ENCODE data around the gene PACSIN1.
"Not testable (repeated sequence)": the region's sequence is repeated elsewhere in the genome, so short reads cannot be mapped to it uniquely, and the experiment has no call there.

The PACSIN1 gene

DNA sequence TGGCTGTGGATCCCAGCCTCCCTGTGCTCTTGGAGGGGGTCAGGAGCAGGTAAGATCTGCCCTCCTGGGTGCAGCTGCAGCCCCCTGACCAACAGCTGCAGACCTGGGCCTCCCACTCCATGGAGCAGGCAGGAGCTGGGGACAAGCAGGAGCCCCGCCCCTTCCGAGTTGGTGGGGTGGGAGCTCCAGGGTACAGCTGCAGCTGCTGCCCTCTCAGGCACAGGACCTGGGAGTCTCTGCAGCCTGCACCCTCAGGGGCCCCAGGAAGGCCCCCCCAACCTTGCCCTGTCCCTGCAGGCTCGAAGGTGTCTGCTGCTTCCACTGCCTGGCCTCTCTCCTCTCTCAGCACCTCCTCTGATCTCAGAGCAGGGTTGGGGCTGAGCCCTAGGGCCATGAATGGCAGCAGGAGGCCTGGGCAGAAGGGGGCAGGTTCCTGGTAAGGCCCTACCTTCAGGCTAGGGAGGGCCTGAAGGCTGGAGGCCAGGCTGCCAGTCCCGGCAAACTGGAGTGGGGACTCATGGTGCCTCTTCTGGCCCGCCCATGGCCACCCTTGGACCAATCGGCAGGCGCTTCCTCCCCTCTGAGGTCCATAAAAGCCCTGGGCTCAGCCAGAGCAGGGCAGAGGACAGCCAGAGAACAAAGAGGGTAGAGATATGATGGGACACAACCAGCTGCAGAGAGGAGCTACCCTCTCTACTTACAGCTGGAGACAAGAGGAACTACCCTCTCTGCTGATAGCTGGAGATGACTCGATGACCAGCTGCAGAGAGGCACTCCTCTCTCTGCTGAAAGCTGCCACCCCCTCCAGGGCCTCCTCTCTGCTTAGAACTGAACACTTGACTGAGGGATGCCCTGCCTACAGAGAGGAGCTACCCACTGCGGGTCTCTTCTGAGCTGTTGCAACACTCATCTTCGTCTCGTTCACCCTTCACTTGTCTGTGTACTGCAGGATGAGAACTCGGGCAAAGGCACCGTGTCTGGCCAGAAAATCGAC is 7.8 kb upstream of the PACSIN1 start:
- DNase-seq (ENCODE audit: low spot score), result peak; percentile 65

DNA sequence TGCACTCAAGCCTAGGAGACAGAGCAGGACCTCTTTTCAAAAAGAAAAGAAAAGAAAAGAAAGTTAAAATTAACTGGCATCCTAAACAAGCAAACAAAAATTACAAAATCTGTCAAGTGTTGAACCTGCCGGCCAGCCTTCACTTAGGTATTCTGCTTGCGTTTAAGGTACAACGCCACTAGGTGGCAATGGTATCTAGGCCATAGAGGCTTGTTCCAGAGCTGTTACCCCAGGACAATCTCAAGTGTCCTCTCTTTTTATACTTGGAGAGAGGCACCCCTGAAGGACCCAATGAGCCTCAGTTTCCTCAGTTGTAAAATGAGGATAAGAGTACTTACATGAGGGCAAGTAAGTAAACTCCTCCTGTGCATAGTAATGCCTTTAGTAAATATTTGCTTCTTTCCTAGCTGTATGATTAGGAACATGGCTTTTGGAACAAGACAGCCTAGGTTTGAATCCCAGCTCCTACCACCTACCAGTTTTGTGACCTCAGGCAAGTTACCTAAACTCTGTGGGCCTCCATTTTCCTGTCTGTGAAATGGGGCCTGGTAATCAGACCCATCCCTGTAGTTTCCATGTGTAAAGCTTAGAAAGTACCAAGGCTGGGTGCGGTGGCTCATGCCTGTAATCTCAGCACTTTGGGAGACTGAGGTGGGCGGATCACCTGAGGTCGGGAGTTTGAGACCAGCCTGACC is 5.8 kb upstream of the PACSIN1 start:
- no peak for DNase-seq (ENCODE audit: low spot score)

- DNase-seq (ENCODE audit: low spot score), result no peak
Measured at GRCh38 chr6:34460796-34461507, 4.9 kb upstream of the PACSIN1 start.

GRCh38 chr6:34462010-34462409 is 3.9 kb upstream of the PACSIN1 start:
- no peak for DNase-seq (ENCODE audit: low spot score)

- DNase-seq (ENCODE audit: low spot score), result peak; percentile 76
Measured at GRCh38 chr6:34462551-34462971, 3.3 kb upstream of the PACSIN1 start.

- no peak for DNase-seq (ENCODE audit: low spot score)
Measured at GRCh38 chr6:34463299-34463698, 2.6 kb upstream of the PACSIN1 start.

GRCh38 chr6:34463849-34464248 is 2.0 kb upstream of the PACSIN1 start:
- DNase-seq (ENCODE audit: low spot score), result no peak

- no peak for DNase-seq (ENCODE audit: low spot score)
Measured at GRCh38 chr6:34466242-34467185, 638 bp downstream of the PACSIN1 start.

DNA sequence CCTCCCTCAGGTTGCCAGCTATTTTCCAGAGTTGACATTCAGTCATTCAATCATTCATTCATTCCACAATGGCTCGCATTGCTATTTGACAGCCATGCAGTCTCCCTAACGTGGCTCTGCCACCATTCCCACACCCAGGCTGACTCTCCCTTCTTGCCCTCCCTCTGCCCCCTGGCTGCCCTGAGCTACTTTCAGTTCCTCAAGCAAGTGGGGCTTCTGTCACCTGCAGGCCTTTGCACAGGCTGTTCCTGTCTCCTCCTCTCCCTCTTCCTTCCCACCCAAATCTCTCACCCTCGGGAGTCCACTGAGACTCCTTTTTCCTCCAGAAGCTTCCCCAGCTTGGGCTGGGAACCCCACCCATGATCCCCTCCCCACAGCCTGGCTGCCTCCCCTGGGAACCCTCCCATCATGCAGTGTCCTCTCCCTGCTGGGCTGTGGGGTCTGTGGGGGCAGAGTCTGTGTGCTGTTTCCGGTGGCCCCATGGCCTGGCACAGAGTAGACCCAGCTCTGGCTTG is 2.6 kb downstream of the PACSIN1 start:
- no peak for DNase-seq (ENCODE audit: low spot score)

DNA sequence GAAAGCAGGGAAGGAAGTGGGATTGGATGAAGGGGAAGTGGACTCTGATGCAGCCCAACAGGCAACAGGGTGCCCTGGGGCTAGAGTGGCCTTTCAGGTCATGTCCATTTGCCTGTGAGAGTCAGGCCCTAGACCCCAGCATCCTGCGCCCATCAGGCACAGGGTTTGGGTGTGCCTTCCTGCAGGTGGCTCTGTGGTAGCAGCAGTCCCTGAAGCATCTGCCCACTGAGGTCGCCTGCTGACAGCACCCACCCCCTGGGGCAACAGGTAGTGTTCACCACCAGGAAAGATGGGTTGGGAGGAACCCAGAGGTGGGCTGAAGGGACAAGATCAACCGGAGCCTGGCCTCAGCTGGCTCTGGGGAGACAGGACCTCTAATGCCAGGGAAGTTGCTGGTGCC is 3.6 kb downstream of the PACSIN1 start:
- no peak for DNase-seq (ENCODE audit: low spot score)

- no peak for DNase-seq (ENCODE audit: low spot score)
Measured at GRCh38 chr6:34472425-34472824, 6.5 kb downstream of the PACSIN1 start.

GRCh38 chr6:34473967-34474366 is 8.1 kb downstream of the PACSIN1 start:
- DNase-seq (ENCODE audit: low spot score), result no peak

DNA sequence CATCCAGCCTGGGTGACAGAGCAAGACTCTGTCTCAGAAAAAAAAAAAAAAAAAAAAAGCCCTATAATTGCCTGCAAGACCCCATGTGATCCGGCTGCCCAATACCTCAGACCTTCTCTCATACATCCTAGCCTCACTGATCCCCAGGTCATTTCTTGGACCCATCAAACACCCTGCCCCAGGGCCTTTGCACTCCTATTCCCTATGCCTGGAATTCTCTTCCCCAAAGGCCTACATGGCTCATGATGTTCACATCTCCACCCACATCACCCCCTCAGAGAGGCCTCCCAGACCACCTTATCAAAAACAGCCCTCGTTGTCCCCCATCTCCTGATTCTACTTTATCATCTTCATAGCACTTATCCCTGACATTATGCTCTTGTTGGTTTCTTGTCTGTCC is 8.9 kb downstream of the PACSIN1 start:
- no peak for DNase-seq (ENCODE audit: low spot score)

GRCh38 chr6:34475238-34475682 is 9.4 kb downstream of the PACSIN1 start:
- no peak for DNase-seq (ENCODE audit: low spot score)

GRCh38 chr6:34475767-34476328 is 10.0 kb downstream of the PACSIN1 start:
- DNase-seq (ENCODE audit: low spot score), result no peak

GRCh38 chr6:34476447-34476846 is 10.6 kb downstream of the PACSIN1 start:
- DNase-seq (ENCODE audit: low spot score), result no peak

DNA sequence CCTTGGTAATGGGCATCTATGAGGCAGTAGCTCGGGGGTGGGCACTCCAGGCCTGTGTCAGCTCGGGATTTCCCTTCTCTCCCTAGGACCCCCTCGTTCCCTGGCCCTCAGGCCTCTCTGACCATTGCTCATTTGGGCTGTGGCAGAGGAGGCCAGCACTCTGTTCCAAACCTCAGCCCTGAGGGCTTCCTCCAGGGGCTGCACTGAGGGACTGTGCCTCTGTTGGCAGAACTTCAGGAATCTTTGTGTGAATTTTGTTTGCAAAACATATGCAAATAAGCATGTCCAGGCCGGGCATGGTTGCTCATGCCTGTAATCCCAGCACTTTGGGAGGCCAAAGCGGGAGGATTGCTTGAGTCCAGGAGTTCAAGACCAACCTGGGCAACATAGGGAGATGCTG is 11.0 kb downstream of the PACSIN1 start:
- no peak for DNase-seq (ENCODE audit: low spot score)

DNA sequence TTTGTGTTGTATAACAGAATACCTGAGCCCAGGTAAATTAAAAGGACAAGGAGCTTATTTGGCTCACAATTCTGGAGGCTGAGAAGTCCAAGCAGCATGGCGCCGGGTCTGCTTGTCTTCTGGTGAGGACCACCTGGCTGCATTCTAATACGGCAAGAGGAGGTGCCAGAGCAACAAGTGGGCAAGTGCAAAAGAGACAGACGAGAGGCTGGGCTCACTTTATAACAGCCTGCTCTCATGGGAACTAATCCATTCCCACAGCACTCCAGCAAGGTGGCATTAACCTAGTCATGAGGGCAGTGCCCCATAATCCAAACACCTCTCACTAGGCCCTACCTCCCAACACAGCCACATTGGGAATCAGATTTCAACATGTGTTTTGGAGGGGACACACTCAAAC is 12.9 kb downstream of the PACSIN1 start:
- no peak for DNase-seq (ENCODE audit: low spot score)

DNA sequence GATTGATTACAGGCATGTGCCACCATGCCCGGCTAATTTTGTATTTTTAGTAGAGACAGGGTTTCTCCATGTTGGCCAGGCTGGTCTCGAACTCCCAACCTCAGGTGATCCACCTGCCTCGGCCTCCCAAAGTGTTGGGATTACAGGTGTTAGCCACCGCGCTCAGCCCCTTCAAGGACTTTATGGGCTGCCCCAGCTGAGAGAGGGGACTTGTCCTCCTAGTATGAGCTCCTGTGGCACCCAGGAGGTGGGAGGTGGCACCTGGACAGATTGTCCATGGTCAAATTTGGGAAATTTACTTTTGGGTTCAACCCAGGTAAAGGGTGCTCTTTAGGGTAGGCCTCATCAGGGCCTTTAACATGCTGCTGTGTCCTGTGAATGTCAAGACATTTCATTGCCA is 17.9 kb downstream of the PACSIN1 start:
- not testable (repeated sequence) for DNase-seq (ENCODE audit: low spot score)

DNA sequence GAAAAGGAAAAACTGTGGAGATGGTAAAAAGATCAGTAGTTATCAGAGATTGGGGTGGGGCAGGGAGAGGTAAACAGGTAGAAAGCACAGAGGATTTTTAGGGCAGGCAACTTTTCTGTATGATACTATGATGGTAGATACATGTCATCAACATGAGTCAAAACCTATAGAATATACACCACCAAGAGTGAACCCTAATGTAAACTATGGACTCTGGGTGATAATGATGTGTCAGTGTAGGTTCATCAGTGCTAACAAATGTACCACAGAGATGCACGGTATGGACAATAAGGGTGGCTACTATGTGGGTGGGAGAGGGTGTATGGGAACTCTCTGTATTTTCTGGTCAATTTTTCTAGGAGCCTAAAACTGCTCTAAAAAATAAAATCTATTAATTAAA is 18.5 kb downstream of the PACSIN1 start:
- DNase-seq (ENCODE audit: low spot score), result no peak

DNA sequence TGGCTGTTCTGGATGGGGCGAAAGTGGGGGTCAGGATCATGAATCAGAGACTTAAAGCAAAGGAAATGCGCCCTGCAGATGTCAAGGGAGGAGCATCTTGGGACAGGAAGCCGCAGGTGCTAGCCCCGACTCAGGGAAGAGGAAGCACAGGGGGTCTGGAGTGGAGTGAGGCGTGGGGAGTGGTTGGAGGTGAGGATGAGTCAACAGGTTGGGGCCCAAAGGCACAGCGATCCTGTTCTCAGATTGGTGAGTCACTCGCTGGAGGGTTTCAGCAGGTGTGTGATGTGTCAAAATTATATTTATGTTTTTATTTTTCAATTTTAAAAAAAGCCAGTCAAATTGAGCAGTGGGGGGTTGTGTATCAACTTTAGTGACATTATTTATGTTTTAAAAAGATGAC is 19.0 kb downstream of the PACSIN1 start:
- DNase-seq (ENCODE audit: low spot score), result no peak
